GM19023 (cell line): ENCODE measurements around the gene ZNF718.
"Not testable (repeated sequence)": the region's sequence is repeated elsewhere in the genome, so short reads cannot be mapped to it uniquely, and the experiment has no call there.

Experiments
- ATAC-seq: cut with Tn5 transposase; IDR thresholded peaks from one replicate; pipeline ENCODE4 v1.9.1; 2021; ENCODE audit warnings: mild to moderate bottlenecking, moderate library complexity; ENCODE audit not compliant: unreplicated experiment

ZNF718 gene

DNA sequence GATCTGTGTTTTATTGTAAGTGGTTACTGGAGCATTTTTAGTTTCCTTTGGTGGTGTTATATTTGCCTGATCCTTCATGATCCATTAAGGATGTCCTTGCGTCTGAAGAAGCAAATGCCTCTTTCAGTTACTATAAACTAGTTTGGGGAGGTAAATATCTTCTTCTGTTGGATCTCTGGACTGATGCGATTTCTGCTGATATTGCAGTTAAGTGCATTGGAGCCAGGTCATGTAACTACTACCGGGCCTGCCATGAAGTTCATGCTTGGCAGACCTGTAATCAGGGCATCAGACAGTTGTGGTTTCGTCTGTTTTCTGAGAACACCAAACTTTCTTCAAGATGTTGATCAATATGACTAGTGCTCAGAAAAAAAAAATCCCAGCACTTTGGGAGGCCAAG is 22.9 kb downstream of the ZNF718 start:
- no peak for ATAC-seq

- ATAC-seq: no peak
Observed at GRCh38 chr4:161496-162284, 37.4 kb downstream of the ZNF718 start.

DNA sequence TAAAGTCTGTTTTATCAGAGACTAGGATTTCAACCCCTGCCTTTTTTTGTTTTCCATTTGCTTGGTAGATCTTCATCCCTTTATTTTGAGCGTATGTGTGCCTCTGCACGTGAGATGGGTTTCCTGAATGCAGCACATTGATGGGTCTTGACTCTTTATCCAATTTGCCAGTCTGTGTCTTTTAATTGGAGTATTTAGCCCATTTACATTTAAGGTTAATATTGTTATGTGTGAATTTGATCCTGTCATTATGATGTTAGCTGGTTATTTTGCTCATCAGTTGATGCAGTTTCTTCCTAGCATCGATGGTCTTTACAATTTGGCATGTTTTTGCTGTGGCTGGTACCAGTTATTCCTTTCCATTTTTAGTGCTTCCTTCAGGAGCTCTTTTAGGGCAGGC is 45.3 kb downstream of the ZNF718 start:
- ATAC-seq: not testable (repeated sequence)

- ATAC-seq: not testable (repeated sequence)
Observed at GRCh38 chr4:171318-171717, 47.0 kb downstream of the ZNF718 start.

DNA sequence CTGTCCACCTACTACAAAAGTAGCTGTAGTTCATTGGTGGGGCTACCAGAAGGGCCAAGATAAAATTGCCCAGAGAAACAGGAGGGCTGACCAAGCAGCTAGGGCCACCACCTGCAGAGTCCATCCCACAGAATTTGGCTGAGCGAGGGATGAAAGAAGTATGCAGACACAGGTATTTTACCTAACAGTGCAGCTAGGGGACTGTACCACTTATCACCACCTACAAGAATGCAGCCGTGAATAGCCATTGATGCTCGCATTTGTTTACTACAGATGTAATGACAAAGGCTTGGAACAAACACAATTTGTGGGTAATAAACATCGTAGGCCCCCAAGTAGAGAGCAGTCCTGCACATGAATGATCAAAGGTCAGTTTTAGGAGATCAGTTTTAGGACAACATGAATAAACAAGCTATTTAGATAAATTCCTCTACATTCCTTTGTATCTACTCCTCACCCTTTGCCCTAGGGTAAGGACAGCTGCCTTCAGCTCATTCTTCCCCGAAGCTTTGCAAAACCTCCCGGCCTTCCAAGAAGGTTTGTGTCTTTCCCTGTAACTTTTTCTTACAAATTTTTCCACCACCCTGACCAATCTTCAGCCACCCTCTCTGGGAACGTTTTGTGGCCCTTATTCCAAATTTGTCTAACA is 49.5 kb downstream of the ZNF718 start:
- ATAC-seq: no peak

- no peak for ATAC-seq
Observed at GRCh38 chr4:175986-176385, 51.7 kb downstream of the ZNF718 start.

DNA sequence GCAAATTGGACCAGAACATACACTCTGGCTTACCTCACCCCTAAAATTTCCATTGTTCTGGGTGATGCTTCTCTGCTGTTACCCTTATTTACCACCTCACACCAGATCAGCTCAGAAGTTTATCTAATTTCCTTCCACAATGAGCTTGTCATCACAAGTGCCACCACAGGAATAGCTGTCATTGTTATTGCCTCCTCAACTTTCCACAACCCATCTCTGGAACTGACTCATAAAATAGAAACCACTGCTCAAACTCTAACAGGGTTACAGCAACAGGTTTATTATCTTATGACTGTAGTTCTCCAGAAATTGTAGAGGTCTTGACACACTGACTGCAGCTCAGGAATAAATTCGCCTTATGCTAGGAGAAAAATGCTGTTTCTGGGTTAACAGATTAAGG is 52.7 kb downstream of the ZNF718 start:
- no peak for ATAC-seq

GRCh38 chr4:182225-182624 is 57.9 kb downstream of the ZNF718 start:
- not testable (repeated sequence) for ATAC-seq

DNA sequence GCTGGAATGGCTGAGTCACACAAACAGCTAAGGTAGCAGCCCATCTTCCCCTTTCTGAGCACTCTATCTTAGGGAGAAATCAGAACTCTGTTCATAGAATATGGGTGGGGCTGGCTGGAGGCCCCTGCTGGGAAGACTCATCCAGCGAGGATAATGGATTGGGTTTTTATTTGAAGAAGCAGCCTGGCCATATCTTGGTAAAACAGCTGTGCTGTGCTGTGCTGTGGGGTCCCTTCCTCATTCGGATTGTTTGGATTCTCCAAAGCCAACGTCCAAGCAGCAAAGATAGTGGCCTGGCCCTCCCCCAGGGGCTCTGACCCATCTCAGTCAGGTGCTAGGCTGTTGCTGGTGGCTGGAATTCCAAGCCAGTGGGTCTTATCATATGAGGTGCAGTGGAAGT is 63.8 kb downstream of the ZNF718 start:
- no peak for ATAC-seq

- not testable (repeated sequence) for ATAC-seq
Observed at GRCh38 chr4:195159-195558, 70.9 kb downstream of the ZNF718 start.

- no peak for ATAC-seq
Observed at GRCh38 chr4:200936-201335, 76.6 kb downstream of the ZNF718 start.

DNA sequence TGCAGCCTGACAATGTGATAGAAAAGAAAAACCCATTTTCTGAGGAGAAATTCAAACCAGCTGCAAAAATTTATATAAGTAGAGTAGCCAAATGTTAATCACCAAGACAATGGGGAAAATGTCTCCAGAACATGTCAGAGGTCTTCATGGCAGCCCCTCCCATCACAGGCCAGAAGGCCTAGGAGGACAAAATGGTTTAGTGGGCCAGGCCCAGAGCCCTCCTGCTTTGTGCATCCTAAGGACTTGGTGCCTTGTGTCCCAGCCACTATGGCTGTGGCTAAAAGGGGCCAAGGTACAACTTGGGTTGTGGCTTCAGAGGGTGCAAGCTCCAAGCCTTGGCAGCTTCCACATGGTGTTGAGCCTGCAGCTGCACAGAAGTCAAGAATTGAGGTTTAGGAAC is 78.5 kb downstream of the ZNF718 start:
- not testable (repeated sequence) for ATAC-seq

- ATAC-seq: no peak
Observed at GRCh38 chr4:205097-205756, 80.9 kb downstream of the ZNF718 start.

GRCh38 chr4:206054-206453 is 81.8 kb downstream of the ZNF718 start:
- no peak for ATAC-seq

- ATAC-seq: not testable (repeated sequence)
Observed at GRCh38 chr4:208416-209096, 84.3 kb downstream of the ZNF718 start.

GRCh38 chr4:211033-211511 is 86.8 kb downstream of the ZNF718 start:
- ATAC-seq: no peak

- no peak for ATAC-seq
Observed at GRCh38 chr4:212438-213188, 88.3 kb downstream of the ZNF718 start.

DNA sequence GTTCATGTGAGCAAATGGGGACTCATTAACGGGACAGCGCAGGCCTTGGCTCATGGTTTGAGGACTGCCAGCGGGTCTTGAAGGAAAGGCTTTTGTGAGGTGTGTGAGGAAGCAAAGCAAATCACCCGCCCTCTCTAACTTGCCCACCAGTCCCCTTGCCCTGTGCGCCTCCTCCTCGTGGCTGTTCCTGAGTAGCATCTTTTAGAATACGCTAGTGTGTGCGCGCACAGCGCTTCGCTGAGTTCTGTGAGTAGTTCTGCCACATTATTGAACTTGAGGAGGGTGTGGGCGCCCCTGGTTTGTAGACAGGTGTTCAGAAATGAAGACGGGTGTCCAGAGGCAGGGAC is 88.9 kb downstream of the ZNF718 start:
- ATAC-seq: not testable (repeated sequence)
